Activated T-helper 1 cell treated with Interleukin-2 at 50 U/mL for 16 hours (primary cell): ENCODE data around the gene ABI2.
"Not testable (repeated sequence)": the region's sequence is repeated elsewhere in the genome, so short reads cannot be mapped to it uniquely, and the experiment has no call there.

ENCODE experiments used
- DNase-seq: peaks from one replicate; pipeline ENCODE4 v3.0.0-alpha.2; 2020; ENCODE audit warnings: low read depth

Gene ABI2

DNA sequence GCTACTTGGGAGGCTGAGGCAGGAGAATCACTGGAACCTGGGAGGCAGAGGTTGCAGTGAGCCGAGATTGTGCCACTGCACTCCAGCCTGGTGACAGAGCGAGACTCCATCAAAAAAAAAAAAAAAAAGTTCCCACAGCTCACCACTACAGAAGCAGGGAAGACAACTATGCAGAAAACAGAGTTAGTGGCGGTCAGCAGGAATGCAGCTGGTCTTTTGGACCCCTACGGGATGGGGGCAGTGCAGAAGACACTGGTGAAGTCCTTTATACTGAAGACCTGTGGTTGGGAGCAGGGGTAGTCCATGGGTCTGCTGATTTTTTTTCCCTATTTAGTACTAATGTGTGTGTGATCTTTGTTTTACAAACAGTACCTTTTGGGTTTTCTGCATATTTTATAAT is 101.4 kb downstream of the ABI2 start:
- DNase-seq: not testable (repeated sequence)

DNA sequence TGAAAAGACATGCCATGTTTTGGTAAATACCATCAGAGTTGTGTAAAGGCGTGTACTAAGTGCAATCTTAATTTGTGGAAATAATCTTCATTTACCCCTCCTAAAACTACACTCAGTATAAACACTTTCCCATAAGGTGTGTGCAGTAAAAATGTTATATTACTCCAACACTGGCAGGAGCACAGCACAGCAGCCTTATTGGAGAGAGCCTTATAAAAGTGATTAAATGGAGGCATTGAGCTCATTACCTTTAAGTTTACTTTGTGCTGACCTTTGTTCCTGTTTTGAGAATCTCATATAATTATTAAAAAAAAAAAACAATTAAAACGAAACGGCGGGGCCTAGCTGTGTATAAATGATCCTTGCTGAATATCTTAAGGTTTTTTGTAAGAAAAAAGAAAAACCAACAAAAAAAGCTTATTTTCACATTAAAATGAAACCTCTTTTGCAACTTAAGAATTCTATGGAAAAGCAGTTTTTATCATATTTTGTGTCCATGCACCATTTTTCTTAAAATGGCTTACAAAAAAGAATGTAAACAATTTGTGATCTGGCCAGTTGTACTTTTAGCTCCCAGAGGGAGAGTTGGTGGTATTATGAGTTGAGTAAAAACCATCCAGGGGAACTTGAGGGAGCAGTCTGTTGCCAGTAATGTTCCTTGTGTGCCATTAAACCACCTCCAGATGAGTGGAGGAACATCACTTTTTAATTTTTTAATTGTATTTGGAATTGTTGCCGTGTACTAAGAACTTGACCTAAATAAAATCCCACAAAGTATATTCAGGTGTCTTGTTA is 103.4 kb downstream of the ABI2 start:
- no peak for DNase-seq

DNA sequence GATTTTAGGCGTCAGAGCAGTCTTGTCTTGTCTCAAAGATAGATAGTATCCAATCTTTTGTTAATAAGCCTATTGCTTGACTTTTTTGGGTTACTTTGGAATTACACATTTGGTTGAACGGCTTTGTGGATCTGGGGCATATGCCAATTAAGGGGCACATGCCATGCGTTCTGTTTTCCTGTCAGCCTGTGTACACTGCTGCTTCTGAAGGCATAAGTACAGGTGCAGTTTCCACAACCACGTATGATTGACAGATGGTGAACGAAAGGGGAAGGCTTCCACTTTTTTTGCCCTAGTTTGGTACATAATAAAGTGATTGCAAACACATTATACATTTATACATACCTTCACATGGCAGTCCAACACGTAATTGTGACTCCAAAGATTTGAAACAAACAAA is 104.6 kb downstream of the ABI2 start:
- DNase-seq: no peak

DNA sequence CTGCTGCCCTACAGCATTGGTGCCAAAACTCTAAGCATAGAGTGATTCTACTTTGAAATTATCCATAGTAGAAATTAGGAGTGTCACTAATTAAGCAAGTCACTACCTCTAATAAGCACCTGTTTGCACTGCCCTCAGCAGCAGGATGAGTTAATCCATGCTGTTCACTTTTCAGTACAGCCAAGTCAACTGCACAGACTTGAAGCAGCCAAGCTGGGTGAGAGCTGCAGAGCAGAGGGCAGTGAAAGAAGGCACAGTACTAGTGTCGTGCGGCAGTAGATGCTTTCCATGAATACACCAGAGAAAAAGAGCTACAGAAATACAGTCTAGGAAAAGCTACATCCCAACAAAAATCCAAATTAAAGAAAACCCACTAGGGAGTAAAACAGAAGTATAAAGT is 108.3 kb downstream of the ABI2 start:
- no peak for DNase-seq

DNA sequence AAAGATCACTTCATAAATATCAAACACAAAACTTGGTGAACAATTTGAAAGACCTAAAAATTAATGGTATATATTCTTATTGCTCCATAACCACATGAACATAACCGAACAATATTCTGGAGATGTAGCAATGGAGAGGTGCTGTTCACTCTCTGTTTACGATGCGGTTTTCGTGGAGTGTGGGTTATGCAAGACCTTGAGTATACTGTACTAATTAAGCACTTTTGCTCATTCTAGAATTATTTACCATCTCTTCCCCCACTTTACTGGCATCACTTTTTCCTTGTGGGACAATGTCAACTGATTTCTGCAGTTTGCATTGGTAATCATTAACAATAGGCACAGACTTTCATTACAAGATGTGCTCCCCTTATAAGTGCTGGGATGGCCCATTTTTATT is 109.3 kb downstream of the ABI2 start:
- DNase-seq: no peak

DNA sequence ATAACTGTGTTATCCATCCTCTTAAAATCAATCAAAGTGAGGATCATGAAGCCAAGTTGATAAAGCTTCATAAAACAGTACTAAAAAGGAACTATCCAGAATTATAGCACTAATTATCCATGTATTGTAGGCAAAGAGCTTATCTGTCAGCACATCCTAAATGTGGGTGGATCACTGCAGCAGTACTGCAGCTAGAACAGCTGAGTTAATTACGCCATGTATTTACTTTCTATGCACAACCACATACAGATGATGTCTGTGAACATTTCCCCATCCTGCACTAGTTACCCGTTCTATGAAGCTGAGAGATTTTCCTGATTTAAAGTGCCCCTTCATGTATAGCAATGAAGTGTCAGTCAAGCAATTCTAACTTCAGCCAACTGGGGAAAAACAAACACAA is 110.3 kb downstream of the ABI2 start:
- DNase-seq: no peak

DNA sequence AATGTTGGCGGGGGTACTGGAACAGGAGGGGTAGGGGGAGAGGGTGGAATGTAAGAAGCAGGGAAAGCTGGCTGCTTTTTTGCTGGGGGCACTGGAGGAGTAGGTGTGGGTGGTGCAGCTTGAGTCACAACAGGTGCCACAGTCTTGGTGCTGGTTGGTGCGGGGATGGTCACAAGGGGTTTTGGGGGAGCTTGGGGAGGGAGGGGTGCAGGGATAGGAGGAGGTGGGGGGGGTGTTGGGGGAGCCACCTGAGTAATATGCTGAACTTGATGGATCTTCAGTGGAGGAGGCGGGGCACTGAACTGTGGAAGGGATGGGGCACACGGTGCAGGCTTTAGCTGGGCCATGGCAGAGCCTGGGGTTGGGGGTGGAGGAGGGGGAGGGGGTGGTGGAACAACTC is 112.5 kb downstream of the ABI2 start:
- DNase-seq: no peak

DNA sequence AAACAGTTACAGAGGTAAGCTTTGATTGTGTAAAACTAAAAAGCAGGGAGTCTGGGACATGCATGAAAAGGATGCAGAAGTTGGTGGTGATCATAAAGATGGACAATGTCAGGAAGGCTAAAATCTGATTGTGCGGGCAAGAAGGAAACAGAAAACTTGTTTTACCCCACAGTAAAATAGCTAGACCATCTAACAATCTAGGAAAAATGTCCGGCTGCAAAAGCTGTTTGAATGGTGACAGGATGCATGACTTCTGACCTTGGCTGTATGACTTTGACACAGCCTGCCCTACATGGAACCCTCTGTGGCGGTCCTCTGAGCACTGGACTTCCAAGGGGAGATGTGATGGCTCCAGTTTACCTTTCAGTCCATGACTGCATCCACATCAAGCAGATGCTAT is 113.3 kb downstream of the ABI2 start:
- DNase-seq: no peak

DNA sequence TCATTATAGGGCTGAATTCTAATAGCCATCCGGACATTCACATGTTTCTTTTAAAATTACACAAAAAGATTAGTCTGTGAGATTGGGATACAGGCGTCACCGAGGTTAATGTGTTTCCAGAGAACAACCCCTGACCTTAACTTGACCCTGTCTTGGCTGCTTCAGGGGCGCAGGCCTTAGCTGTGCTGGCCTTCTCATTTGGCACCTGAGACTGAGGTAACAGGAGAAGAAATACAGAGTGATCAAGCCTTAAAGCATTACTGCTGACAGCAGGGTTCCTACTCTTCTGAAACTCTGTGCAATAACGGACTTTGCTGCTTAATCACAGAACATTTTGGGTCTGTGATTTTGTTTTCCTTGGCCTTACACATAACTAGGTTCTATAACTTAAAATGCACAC is 114.3 kb downstream of the ABI2 start:
- no peak for DNase-seq

DNA sequence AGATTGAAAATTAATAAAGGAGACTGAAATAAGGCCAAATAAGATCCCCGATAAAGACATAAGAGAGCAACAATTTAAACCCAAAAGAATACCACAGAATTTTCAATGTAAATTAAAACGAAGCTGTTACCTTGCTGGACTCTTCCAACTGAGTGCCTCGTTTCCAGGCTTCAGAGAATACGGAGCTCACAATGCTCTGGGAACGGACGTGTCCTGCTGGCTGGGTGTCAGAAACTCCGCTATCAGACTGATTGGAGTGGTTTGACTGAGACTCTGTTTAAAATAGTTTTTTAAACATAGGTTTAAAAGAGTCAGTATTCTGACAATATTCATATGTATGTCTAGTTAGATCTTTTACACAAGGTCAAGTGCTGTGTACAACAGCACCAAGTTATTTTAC is 116.5 kb downstream of the ABI2 start:
- no peak for DNase-seq

DNA sequence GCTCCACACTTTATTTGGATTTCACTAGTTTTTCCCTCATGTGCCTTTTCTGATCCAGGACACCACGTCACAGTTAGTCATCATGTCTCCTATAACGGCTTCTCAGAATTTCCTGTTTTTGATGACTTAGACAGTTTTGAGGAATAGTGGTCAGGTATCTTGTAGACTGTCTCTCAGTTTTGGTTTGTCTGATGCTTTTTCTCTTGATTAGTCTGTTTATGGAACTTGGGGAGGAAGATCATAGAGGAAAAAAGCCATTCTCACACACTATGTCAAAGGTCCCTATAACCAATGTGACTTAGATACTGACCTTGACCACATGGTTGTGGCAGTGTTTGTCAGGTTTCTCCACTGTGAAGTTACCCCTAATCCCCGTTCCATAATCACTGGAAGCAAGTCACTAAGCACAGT is 117.9 kb downstream of the ABI2 start:
- no peak for DNase-seq

DNA sequence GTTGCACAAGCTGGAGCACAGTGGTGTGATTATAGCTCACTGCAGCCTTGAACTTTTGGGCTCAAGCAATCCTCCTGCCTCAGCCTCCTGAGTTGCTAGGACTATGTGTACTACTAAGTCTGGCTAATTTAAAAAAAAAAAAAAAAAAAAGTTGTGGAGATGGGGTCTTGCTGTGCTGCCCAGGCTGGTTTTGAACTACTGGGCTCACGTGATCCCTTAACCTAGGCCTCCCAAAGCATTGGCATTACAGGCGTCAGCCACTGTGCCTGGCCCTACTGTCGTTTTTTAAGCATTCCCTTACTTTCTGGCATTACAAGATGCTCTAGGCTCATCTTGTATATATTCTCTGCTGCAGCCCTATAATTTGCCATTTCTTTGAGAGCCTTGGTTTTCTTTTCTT is 118.6 kb downstream of the ABI2 start:
- DNase-seq: no peak

DNA sequence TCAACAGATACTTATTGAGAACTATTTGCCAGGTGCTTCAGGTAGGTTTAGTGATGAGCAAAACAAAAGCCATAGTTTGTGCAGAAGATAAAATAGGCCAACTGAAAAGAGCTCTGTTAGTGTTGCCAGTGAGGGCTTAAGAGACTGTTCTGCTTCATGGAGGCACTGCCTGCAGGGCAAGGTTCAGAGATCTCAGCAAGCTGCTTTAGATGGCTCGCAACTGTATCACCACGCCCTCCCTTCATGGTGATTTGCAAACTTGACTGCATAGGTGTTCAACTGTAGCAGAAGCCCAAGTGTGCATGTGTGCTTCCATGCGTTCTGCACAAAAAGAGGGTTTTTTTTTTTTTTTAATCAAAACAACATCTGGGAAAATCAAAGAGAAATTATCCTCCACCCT is 122.4 kb downstream of the ABI2 start:
- no peak for DNase-seq

DNA sequence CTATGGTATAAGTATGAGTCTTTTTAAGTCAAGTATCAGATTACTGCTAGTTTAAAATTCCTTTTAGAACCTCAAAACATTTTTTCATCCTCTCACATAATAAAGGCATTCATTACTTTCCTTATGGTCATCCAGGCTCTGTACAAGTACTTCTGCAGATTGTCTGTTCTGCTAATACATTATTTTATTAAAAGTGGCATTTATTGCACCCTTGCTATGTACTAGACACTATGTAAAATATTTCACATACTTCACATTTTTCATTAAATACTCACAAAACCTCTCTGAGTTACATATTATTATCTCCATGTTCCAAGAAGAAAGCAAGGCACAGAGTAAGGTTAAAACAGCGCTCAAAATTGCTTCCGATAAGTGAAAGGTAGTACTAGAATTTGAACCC is 122.8 kb downstream of the ABI2 start:
- no peak for DNase-seq

DNA sequence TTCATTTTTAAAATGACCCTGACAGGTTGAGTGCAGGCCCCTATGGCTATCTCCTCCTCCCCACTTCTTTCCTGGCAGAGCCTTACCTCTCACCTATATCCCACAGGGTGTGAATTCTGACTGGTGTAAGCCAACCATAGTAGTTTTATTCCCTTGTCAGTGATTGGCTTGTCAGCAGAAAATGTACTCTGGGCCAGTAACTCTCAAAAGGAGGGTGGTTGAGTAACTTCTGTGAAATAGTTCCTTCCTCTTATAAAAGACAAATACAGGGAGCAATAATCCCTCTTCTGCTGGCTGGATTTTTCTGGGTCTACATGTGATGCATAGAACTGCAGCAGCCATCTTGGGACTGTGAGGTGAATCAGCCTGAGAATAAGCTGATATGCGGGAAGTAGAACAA is 123.5 kb downstream of the ABI2 start:
- no peak for DNase-seq

DNA sequence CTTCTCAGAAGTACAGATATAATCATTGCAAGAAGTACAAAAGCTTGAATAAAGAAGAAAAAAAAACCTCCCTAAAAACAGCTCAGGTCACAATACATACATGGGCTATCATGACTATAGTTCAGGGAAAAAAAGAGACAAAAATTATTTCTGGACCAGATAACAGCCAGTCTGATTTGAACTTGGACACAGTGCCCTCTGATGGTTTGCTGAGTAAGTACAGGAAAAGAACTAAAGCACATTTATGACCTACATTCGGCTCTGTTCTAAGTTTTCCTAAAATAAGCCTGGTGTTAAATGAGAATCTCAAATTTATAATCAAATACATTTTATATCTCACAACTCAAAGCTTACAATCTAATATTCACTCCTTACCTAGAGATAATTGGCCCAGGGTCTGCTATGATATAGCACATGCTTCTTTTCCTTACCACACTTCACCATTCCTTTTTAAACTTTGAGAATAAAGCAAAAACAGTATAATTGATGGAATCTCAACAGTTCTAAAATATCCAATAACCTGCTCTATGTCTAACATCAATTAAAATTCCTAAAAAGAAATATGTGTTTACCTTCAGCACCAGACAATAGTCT is 125.8 kb downstream of the ABI2 start:
- DNase-seq: no peak

DNA sequence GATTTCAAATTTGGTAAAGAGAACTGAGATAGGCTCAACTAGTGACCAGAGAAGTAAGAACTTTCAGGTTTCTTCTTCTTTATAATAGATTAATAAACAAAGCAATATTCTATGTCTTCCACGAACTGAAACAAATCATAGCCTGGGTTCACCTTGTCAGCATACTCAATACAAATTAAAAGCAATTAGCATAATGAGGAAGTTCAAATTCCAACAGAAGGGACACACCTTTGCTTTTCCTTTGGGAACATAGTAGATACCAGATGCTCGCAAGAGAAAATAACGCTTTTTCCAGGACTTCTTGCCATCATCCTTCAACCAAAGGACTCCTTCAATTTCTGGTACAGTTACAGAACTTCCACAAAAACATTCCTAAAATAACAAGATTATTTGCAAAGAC is 127.0 kb downstream of the ABI2 start:
- no peak for DNase-seq

DNA sequence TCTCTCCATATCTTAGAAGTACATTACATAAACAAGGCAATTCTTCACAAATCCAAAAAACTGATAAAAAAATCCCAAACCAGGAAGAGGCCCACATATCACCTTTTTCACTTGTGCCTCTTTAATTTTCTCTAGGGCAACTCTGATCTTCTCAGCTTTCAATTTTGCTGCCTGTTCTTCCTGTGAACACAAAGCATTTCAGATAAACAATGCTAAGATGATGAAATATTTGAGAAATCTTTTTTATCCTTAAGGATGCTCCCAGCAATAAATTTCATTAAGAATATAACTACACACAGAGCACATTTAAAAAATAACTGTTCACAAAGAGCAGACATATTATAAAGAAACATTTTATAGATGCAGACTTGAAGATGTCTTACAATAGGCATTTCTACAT is 133.6 kb downstream of the ABI2 start:
- DNase-seq: no peak

DNA sequence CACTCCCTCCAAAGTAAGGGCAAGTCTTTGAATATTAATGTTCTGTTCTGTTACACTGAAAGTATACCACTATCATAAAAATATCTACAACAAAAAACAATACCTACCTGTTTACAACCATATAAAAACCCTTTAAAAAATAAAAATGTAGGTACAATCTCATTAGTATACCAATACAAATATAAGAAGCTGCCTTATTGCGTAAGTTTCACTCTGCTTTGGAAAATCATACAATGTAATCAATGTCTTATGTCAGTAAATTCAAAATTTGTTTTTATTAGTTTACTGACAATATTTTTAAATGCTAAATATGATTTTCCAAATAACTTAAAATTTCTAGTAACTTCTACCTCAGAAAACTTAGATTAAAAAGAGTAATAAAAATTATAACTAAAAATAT is 134.1 kb downstream of the ABI2 start:
- no peak for DNase-seq

DNA sequence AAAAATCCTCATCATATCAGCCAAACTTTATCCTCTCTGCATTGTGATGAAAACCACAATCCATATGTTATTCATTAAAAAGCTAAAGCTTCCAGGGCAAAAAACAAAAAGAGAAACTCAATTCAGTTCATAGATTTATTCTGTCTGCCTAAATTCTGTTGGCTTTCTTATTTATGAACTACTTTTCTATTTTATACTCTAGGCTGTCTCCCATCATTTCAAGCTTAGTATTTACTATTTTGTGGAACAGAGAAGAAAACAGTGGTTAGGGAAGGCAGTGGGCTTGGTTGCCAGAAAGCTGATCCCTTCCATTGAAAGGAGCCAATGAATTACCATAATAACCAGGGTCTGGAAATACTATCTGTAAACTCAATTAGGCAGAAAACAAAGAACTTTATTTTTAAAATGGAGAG is 135.1 kb downstream of the ABI2 start:
- DNase-seq: no peak

DNA sequence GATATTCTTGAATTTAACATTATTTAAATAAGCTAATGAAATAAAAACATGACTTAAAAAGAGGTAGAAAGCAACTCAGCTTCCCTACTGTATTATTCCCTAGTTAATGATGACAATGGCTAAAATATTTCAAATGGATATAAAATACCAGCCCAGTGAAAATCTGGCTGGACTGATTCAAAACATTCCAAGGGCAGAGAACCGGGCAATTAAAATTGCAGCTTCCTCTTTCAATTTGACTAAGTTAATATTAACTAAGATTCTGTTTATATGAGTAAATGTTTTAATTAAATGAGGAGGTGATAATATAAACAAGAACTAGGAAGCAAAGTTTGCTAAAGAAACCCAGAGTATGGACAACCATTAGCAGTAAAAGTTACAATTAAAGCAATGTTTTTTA is 141.4 kb downstream of the ABI2 start:
- no peak for DNase-seq

DNA sequence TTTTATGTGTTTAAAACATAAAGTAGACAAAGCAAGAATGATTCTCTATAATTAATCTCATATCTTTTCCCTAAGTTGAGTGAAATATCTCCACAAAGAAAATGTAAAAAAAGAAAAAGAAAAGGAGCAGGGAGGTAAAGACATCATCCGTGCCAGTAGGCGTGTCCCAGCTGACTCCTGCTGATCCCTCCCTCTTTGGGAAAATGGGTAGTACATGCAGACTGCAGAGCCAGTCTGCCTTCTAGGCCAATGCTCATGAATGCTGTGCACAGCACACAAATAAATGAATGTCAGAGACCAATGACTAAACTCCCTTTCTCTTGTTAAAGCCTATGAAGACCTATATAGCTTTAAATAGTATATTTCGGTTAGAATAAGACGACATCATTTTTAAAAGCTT is 142.2 kb downstream of the ABI2 start:
- DNase-seq: no peak

DNA sequence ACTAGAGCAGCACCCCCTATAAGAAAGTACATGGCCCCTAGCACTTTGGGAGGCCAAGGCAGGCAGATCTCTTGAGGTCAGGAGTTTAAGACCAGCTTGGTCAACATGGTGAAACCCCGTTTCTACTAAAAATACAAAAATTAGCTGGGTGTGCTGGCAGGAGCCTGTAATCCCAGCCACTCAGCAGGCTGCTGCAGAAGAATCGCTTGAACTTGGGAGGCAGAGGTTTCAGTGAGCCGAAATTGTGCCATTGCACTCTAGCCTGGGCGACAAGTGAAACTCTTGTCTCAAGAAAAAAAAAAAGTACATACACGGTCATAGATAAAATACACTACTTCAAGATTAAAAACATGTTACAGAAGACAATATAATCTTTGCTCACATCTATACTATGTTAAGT is 143.1 kb downstream of the ABI2 start:
- DNase-seq: no peak

DNA sequence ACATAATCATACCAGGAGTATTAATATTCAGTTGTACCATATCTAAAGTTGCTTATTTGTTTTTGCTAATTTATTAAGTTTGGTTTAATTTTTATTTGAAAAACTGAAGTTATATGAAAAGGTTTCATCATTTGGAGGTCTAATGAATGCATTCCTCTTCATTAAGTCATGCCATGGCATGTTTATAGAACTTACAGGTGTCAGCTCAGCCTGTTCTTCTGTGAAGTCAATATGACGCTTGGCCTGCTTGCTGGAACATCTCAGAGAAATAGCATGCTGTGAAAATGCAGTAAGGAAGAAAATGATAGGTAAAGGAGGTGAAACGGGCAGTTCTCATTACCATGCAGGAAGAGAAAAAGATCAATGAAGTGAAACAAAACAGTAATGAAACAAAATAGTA is 148.7 kb downstream of the ABI2 start:
- DNase-seq: no peak
